OCI-LY7 (cell line): ENCODE measurements around the gene IQCH. TPM values are rescaled to one million over a fixed set of nuclear protein-coding genes. Genes with fewer than 3 reads are reported as not detected.
A peak's percentile ranks its signal among the peaks of the same experiment; 100 is the strongest.

ENCODE experiments used
- BruUV-seq: library from RNA; stranded (reverse); fragments of 400-500 nt; replicated peaks from 2 replicates; lab custom pipeline; 2021; lab: Mats Ljungman, UMichigan
- CTCF ChIA-PET: fragments of 300-600 bp; sonication (Branson Sonifier 250); formaldehyde crosslinking; loops from one replicate; lab custom pipeline; 2022; ENCODE audit warnings: antibody characterized with exemption; ENCODE audit not compliant: unreplicated experiment; lab: Charles Lee
- POLR2A ChIA-PET: fragments of 300-600 bp; sonication (Branson Sonifier 250); formaldehyde crosslinking; loops from one replicate; lab custom pipeline; 2022; ENCODE audit warnings: antibody characterized with exemption; lab: Charles Lee
- DNase-seq: peaks from one replicate; pipeline ENCODE4 v3.0.0-alpha.2; 2015; ENCODE audit warnings: low spot score
- H2AFZ ChIP-seq: fragments of 200-600 bp; sonication (generic), shearing (Covaris generic); 2 replicates; pipeline ENCODE4 v1.6.1; 2014; ENCODE audit warnings: mild to moderate bottlenecking, antibody characterized with exemption, low read length, moderate library complexity
- H3K27ac ChIP-seq: fragments of 200-600 bp; sonication (generic); 2 replicates; pipeline ENCODE4 v1.5.1; 2014; ENCODE audit warnings: mixed run types, low read depth, mild to moderate bottlenecking, moderate library complexity, low read length, inconsistent platforms; ENCODE audit not compliant: poor library complexity, severe bottlenecking
- H3K36me3 ChIP-seq: fragments of 200-600 bp; sonication (generic); 2 replicates; pipeline ENCODE4 v1.6.1; 2014; ENCODE audit warnings: mild to moderate bottlenecking, antibody characterized with exemption, low read length, moderate library complexity, mixed read lengths; ENCODE audit not compliant: insufficient read depth
- H3K4me1 ChIP-seq: fragments of 200-600 bp; sonication (generic); 2 replicates; pipeline ENCODE4 v1.5.1; 2014; ENCODE audit warnings: mild to moderate bottlenecking, low read length; ENCODE audit not compliant: insufficient read depth, poor library complexity, severe bottlenecking
- H3K4me2 ChIP-seq: fragments of 200-600 bp; sonication (generic); 2 replicates; pipeline ENCODE4 v1.6.1; 2014; ENCODE audit warnings: mild to moderate bottlenecking, low read length
- H3K4me3 ChIP-seq: fragments of 200-600 bp; sonication (generic); 2 replicates; pipeline ENCODE4 v1.5.1; 2014; ENCODE audit warnings: mild to moderate bottlenecking, low read depth, low read length; ENCODE audit not compliant: poor library complexity, severe bottlenecking
- H3K79me2 ChIP-seq: fragments of 200-600 bp; sonication (generic); 2 replicates; pipeline ENCODE4 v1.6.1; 2016; ENCODE audit warnings: low read depth, mild to moderate bottlenecking, low read length, moderate library complexity, mixed read lengths; ENCODE audit not compliant: insufficient read depth
- H3K9me2 ChIP-seq: fragments of 200-600 bp; sonication (generic); 2 replicates; pipeline ENCODE4 v1.6.1; 2016; ENCODE audit warnings: mild to moderate bottlenecking, low read length, mixed read lengths; ENCODE audit not compliant: insufficient read depth
- H3K9me3 ChIP-seq: fragments of 200-600 bp; sonication (generic); 2 replicates; pipeline ENCODE4 v1.6.1; 2014; ENCODE audit warnings: mild to moderate bottlenecking, mixed run types, low read length, mixed read lengths
- H4K20me1 ChIP-seq: fragments of 200-600 bp; sonication (generic); 2 replicates; pipeline ENCODE4 v1.6.1; 2014; ENCODE audit warnings: mild to moderate bottlenecking, antibody characterized with exemption, low read length, moderate library complexity, mixed read lengths; ENCODE audit not compliant: insufficient read depth
- EZH2phosphoT487 ChIP-seq: fragments of 200-600 bp; sonication (generic); IDR thresholded peaks from 2 replicates; pipeline ENCODE4 v1.6.1; 2018; ENCODE audit warnings: low read depth, borderline replicate concordance, mild to moderate bottlenecking, mixed run types, antibody characterized with exemption, low read length, moderate library complexity, mixed read lengths
- intact Hi-C: fragments of 100-400 bp; cut with micrococcal nuclease; formaldehyde crosslinking; loops from one replicate; pipeline ENCODE4 v1.10.0; 2022; ENCODE audit not compliant: unreplicated experiment
- total RNA-seq, 2 experiments: library from RNA; depleted of rRNA in 1 of 2; stranded (reverse); fragments of >200 nt in 1 of 2; shearing (Covaris generic) in 1 of 2; gene quantifications; 2 replicates each; pipeline ENCODE4 v1.2.3, GENCODE V29; 2014 to 2022
- TF ChIP-seq, protein P1 (sequence below): fragments of 200-600 bp; sonication (generic); conservative IDR thresholded peaks from 2 replicates; pipeline ENCODE4 v1.5.1; 2014; ENCODE audit warnings: mild to moderate bottlenecking, antibody characterized with exemption, low read length, moderate library complexity, mixed read lengths

Gene IQCH
- total RNA-seq, 2 experiments from 2014 or later: 3.9 to 5.8 TPM

DNA sequence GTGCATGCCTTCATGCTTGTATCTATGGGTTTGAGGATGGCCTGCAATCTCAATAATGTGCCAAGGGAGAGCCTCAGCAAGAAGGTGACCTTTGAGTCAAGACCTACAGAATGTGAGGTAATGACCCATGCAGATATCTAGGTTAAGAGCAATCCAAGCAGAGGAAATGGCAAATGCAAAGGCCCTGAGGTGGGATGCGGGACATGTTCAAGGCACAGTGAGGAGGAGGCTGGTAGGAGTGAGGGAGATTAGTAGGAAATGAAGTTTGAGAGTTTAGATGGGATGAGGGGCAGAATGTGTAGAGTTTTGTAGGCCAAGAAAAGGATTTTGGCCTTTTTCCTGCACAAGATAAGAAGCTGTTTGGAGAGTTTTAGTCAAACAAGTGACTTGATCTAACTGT, 283.2 kb downstream of the IQCH start:
- no TSS peak for BruUV-seq
- H3K4me3 ChIP-seq: no peak overlapping the region
- H3K36me3 ChIP-seq: no peaks in the 10 kb centered on the region
- intact Hi-C loops: no loop called here
- no peaks in the 10 kb centered on the region for H3K9me2 ChIP-seq
- no peaks in the 10 kb centered on the region for H4K20me1 ChIP-seq
- TF ChIP-seq EZH2phosphoT487: no peak
- TF ChIP-seq, protein P1, sequence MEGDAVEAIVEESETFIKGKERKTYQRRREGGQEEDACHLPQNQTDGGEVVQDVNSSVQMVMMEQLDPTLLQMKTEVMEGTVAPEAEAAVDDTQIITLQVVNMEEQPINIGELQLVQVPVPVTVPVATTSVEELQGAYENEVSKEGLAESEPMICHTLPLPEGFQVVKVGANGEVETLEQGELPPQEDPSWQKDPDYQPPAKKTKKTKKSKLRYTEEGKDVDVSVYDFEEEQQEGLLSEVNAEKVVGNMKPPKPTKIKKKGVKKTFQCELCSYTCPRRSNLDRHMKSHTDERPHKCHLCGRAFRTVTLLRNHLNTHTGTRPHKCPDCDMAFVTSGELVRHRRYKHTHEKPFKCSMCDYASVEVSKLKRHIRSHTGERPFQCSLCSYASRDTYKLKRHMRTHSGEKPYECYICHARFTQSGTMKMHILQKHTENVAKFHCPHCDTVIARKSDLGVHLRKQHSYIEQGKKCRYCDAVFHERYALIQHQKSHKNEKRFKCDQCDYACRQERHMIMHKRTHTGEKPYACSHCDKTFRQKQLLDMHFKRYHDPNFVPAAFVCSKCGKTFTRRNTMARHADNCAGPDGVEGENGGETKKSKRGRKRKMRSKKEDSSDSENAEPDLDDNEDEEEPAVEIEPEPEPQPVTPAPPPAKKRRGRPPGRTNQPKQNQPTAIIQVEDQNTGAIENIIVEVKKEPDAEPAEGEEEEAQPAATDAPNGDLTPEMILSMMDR: no peak
- H3K79me2 ChIP-seq: peaks cover 11% of the 10 kb centered on the region; the same call in 1 of the 2 replicates
- ChIA-PET CTCF (no interaction called here), POLR2A (interaction anchor here (1.2 kb wide), 1 partner anchor 14 kb away, joined by 3 read pairs; no protein-coding TSS in a partner anchor)
- no peaks in the 10 kb centered on the region; the same call in 1 of the 2 replicates for H3K9me3 ChIP-seq
- peaks cover 33% of the 10 kb centered on the region for H3K4me1 ChIP-seq
- H3K27ac ChIP-seq: no peak overlapping the region
- DNase-seq: no peak
- H2AFZ ChIP-seq: no peak overlapping the region
- no peak overlapping the region for H3K4me2 ChIP-seq

DNA sequence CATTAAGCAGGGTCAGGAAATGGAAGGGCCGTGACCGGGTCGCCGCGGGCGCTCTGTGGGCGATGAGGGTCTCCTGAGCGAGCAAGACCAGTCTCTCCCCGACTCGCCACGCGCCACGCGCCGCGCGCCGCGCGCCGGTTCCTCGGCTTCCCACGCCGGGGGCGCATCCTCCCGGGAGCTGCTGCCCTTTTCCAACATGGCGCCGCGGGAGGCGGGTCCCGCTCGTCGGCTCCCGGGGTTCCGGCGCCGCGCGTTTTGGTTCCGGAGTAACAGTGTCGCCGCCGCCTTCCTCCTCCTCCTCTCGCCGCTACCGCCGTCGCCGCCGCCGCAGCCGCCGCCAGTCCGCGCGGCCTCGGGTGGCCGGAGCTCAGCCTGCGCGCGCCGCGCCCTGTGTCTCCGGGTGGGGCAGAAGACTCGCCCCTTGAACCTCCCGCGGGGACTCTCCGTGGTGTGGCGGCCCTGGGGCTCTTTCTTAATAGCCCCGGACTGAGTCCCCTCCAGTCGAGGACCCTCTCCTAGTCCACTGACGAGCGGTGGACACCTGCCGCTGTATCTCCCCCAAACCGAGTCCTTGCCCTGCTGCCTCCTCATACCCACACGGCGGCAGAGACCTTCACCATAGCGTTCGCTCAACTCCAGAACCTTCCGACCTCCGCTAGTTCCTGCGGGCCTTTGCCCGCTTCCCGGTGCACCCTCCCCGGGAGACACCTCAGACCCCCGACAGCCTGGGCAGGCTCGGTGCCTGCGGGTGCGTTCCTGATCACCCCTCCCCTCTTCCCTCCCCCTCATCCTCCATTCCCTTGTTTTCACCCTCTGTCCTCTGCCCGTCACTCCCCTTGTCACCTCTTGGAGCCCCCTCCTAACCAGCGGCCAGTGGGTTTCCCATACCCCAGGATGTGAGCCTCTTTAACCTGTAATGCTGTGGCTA, 288.1 kb downstream of the IQCH start, which contains the start of gene MAP2K5:
Gene MAP2K5 (plus strand): TSS at position 284 of the 928 bp plus-strand sequence. CDS start 633 bp downstream, at position 917.
- DNase-seq: peak; percentile 83
- no peaks in the 10 kb centered on the region for H4K20me1 ChIP-seq
- H3K27ac ChIP-seq: peak within 1 kb of the TSS; percentile 77
- peaks cover 59% of the 10 kb centered on the region for H3K4me1 ChIP-seq
- ChIA-PET CTCF (no interaction called here), POLR2A (interaction anchor here (0.7 to 1.5 kb wide), 5 partner anchors 18 to 243 kb away, joined by 3 to 4 read pairs (median 3); partner anchors contain the start of gene C15orf61)
- H3K36me3 ChIP-seq: peaks cover 9% of the 10 kb centered on the region; the same call in 1 of the 2 replicates
- H3K9me2 ChIP-seq: no peaks in the 10 kb centered on the region
- H2AFZ ChIP-seq: peak within 1 kb of the TSS; percentile 78
- BruUV-seq: TSS peak; percentile 45
- peak within 1 kb of the TSS; percentile 95 for H3K4me2 ChIP-seq
- no peaks in the 10 kb centered on the region; the same call in 1 of the 2 replicates for H3K9me3 ChIP-seq
- intact Hi-C loops: loop anchor here (5.0 kb wide), 1 partner anchor 295 kb away; no protein-coding TSS in a partner anchor
- H3K4me3 ChIP-seq: peak within 1 kb of the TSS; percentile 81
- TF ChIP-seq, protein P1: no peak
- TF ChIP-seq EZH2phosphoT487: no peak
- peaks cover 17% of the 10 kb centered on the region; the same call in 1 of the 2 replicates for H3K79me2 ChIP-seq
